GM21528 (cell line): ENCODE measurements around the gene FMC1.
A peak's percentile ranks its signal among the peaks of the same experiment; 100 is the strongest.
"Not testable (repeated sequence)": the region's sequence is repeated elsewhere in the genome, so short reads cannot be mapped to it uniquely, and the experiment has no call there.

Experiments used
- ATAC-seq: cut with Tn5 transposase; IDR thresholded peaks from one replicate; pipeline ENCODE4 v1.9.1; 2021; ENCODE audit warnings: mild to moderate bottlenecking, moderate library complexity; ENCODE audit not compliant: unreplicated experiment, low FRiP score

FMC1 gene

DNA sequence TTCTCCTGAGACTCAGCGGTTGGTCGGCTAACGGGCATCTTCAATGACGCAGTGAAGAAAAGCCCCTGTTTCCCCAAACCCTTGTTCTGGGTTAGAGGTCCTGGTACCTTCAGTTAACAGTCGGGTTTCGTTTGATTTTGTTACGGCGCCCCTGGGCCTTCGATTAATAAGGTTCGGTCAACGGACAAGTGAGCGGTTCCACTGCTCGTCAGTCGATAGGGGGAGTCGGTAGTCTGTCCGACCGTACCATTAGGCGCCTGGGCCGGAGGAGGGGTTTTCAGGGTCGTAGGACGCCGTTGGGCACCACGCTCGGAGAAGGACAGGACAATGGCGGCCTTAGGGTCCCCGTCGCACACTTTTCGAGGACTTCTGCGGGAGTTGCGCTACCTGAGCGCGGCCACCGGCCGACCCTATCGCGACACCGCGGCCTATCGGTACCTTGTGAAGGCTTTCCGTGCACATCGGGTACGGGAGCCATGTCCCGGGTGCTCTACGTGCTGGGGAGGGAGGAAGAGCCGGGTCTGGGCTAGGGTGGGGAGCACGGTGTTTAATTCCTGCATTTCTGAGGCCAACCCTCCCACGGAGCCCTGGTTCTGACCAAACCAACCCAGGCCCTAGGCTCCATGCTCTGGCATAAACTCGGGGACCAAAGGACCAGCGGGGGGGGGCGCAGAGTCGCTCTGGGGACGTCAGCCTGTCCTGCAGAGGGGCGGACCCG, at the start of gene FMC1:
Gene FMC1 (plus strand): TSS at position 280 of the 718 bp plus-strand sequence. CDS start 48 bp downstream, at position 328.
- peak; percentile 51 for ATAC-seq

- no peak for ATAC-seq
Observed at GRCh38 chr7:139292821-139293220, 48.3 kb upstream of the FMC1 start.

DNA sequence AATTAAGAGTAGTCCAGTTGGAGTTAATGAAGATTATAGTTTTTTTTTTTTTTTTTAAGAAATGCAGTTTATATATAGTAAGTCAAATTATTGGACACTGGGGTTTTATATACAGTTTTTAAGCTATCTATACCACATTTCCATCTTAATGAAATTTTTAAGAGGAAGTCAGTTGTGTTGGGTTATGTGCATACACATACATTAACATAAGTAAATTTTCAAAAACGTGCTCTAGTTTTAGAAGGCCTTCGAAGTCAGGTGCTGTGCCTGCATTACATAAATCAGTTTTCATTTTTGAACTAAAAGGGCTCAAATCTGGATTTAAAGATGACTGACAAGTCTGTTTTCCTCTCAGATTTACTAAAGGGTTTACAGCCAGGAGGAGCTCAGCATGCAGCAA, 47.6 kb upstream of the FMC1 start:
- ATAC-seq = no peak

DNA sequence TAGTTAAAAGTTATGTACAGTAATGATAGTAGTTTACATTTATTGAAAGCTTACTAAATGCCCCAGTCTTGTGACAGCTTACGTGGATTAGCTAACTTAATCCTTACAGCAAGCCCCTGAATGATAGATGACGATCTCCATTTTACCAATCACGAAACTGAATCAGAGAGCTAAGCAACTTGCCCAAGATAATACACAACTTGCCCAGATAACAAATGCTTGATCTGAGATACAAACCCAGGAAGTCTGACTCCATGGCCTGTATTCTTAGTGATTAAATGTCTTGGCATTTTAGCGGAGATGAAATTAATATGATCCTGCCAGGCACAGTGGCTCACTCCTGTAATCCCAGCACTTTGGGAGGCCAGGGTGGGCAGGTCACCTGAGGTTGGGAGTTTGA, 46.9 kb upstream of the FMC1 start:
- ATAC-seq = no peak

DNA sequence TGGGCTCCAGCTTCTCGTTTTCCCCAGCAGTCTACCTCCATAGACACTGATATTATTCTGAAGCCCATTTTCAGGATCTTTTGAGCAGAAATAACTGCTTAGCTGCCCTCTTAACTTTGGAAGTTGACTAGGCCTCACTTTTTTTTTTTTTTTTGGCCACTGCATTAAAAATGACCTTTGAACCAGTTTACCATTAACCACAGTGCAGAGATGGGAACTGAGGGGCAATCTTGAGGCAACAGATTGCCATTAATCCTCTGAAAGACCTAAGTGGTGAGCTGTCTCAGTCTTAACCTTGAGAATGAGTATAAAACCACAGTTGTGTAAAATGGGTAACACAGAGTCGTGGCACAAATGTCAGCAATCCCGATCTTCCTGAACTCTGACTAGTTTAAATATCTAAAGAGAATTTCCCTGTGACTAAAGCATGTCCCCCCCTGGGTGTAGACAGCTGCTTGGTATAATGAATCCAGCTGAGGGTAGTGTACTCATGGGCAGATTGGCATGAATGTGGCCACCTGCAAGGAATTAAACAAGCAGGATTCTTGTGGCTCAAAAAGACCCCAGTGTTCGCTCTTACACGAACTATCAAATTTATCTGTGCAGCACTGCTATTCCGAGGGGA, 46.1 kb upstream of the FMC1 start:
- ATAC-seq = no peak

DNA sequence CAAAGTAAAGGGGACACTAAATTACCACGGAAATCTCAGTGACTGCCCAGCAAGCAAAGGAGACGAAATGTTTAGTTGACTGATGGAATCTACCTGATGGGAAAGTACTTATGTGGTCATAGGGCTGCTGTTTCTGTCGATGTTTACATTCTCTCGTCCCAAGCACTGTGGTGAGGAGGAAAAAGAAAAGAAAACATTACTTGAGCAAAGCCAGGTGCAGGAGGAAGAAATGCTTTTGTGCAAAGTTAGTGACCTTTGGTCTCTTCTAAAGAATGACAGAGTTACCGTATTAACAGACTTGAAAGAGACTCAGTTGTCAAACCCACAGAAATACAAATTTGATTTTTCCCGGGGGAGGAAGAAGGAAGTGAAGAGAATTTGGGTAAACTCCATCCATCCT, 43.3 kb upstream of the FMC1 start:
- ATAC-seq = no peak

- no peak for ATAC-seq
Observed at GRCh38 chr7:139299296-139299695, 41.8 kb upstream of the FMC1 start.

DNA sequence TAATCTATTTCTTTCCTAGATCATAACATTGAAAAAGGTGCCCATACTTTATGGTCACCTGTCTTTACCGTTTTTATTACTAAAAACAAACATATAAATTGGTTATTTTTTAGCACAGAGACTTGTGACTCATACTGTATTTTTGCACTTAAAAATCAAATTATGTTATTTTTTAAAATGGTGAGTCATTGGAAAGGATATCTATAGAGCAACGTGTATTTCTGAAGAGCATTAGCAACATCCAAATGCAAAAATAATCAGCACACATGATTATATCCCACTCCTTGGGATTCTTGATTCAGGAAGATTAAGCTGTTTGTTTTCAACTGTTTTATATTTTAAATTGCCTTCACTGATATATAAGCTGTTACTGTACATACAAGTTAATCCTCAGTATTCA, 40.7 kb upstream of the FMC1 start:
- ATAC-seq = no peak

- no peak for ATAC-seq
Observed at GRCh38 chr7:139304517-139304916, 36.6 kb upstream of the FMC1 start.

DNA sequence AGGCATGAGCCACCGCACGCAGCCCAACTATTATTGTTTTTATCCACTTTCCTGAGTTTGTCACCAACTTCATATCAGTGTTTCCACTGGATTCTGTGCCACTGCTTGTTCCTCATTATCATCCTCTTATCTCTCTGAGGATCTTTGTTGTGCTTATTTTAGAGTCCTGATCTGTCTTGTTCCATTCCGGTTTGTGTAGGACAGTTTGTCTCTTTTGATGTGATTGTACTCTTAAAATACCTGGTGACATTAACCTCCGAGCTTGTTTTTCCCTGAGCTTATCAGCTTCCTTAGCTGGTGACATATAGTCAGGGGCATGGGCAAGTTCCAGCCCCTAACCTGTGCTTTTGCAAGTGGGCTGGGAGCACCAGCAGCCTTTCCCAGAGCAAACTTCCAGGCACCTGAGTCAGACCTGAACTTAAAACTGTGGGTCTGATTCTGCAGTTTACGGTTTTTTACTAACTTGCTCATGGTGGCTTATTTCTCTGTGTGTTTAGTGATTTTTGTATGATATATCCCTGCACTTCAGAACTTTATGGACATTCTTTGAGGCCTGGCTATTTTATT, 23.1 kb upstream of the FMC1 start:
- ATAC-seq = no peak

DNA sequence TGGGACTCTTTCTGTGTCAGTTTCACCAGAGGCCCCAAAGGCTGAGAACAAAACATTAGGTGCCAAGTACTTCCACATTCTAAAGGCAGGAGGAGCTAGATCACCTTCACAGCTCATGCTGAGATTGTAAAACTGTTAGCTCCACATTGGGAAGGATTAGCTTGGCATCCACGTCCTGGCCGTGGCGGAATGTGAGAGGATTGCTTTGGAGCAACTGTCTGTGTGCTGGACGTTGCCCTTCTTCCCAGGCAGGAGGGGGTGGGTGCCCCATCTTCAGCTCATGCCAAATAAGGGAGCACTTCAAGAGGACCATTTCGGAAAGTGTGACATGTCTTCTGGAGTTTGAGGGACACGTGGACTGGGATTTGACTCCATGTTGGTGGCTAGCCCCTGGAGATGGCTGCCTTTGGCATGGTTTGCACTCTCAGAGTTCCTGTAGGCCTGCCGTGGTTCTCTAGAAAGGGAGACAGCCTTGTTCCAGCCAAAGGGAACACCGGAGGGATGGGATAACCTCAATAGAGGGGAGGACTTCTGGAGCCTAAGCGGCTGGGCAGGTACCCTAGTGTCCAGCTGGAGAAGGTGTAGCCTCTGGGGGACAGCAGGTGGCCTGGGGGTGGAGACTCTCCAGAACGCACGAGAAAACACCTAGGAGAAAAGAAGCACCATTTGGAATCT, 19.9 kb upstream of the FMC1 start:
- ATAC-seq = no peak

DNA sequence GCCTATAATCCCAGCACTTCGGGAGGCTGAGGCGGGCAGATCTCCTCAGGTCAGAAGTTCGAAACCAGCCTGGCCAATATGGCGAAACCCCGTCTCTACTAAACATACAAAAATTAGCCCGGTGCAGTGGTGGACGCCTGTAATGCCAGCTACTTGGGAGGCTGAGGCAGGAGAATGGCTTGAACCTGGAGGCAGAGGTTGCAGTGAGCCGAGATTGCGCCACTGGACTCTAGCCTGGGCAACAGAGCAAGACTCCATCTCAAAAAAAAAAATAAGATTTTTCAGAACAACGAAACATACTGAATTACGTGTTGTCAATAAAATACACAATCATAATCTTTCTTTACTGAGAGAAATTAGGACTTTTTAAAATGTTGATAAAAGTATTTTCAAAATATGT, 16.4 kb upstream of the FMC1 start:
- not testable (repeated sequence) for ATAC-seq

- ATAC-seq = no peak
Observed at GRCh38 chr7:139328375-139328774, 12.8 kb upstream of the FMC1 start.

- no peak for ATAC-seq
Observed at GRCh38 chr7:139329119-139329518, 12.0 kb upstream of the FMC1 start.

DNA sequence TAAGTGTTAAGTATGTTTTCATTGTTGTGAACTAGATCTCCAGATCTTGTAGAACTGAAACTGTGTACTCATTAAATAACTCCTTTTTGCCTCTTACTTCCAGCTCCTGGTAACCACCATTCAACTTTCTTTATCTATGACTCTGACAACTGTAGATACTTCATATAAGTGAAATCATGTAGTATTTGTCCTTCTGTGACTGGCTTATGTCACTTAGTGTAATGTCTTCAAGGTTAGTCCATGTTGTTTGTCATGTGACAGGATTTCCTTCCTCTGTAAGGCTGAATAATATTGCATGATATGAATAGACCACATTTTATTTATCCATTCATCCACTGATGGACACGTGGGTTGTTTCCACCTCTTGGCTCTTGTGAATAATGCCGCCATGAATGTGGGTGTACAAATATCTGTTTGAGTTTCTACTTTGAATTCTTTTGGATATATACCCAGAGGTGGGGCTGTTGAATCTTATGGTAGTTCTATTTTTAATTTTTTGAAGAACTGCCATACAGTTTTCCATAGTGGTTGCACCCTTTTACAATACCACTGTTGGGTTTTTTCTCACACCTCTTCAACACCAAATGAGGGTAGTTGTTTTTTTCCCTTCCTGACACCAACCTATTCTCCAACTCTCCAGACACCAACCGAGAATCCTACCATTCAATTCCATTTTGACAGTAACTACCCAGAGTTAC, 10.7 kb upstream of the FMC1 start:
- no peak for ATAC-seq

DNA sequence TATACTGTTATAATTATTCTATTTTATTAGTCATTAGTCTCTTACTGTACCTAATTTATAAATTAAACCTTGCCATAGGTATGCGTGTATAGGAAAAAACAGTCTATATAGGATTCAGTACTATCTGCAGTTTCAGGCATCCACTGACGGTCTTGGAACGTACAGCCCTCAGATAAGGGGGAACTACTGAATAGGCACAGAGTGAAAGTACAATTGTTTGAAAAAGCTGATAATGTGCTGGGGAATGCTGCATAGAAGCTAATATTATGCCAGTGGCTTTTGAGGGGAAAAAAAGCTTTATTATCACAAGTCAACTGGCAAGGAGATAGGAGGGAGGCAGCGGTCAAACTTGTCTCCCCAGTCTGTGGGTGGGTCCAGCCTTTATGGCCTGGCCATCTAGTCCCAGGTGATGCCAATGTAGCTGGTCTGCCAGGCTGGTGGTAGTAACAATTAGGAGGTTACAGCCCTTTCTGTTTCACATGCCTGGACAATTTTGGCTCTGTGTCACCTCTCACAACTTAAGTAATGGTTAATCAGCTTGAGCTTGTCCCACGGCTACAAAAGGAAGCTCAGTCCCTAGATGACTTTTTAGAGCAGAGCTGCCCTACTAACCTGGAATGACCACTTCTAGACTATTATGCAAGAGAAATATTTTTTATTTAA, 8.3 kb upstream of the FMC1 start:
- ATAC-seq = no peak

- not testable (repeated sequence) for ATAC-seq
Observed at GRCh38 chr7:139333443-139333842, 7.7 kb upstream of the FMC1 start.

GRCh38 chr7:139334399-139335150, 6.6 kb upstream of the FMC1 start:
- no peak for ATAC-seq

DNA sequence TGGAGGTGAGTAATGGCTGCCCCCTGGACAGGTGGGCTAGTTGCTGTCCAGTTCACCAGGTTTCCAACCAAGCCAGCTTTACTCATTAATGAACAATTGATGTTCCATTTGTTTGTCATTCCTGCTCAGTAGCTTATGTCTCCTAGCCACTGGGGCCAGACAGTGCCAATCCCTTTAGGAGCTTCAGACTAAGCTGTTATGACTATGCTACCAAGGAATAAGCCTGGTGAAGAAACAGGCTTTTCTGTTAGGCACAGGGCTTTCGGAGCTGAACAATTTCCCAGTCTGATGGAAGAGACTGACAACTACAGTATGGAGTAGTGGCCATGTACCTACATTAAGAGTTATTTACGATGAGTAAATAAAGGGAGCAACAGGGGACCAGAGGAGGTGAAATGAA, 2.1 kb upstream of the FMC1 start:
- no peak for ATAC-seq

GRCh38 chr7:139339698-139340036, 1.5 kb upstream of the FMC1 start:
- no peak for ATAC-seq
